Gastroesophageal sphincter (tissue), 4 donors: ENCODE measurements around the gene FBXL3. TPM values are rescaled to one million over a fixed set of nuclear protein-coding genes. Genes with fewer than 3 reads are reported as not detected.
"Not testable (repeated sequence)": the region's sequence is repeated elsewhere in the genome, so short reads cannot be mapped to it uniquely, and the experiment has no call there.

Experiments used
- ATAC-seq: fragments of 150-250 bp; one replicate; pipeline ENCODE4 v1.9.1; 2016; ENCODE audit warnings: mild to moderate bottlenecking, moderate library complexity
- H3K27ac ChIP-seq, 4 donors: fragments of 200-600 bp; sonication (generic) in 3 of 4; 1 replicate in 3 of 4; 2 replicates in 1 of 4; pipeline ENCODE4 v1.5.1; 2016 to 2019
- H3K27me3 ChIP-seq: fragments of 200-600 bp; sonication (generic); one replicate; pipeline ENCODE4 v1.5.1; 2019
- H3K36me3 ChIP-seq, 2 donors: fragments of 200-600 bp; sonication (generic); one replicate each; pipeline ENCODE4 v1.5.1; 2019; ENCODE audit warnings: control low read depth in 1 of 2
- H3K4me1 ChIP-seq, 3 donors: fragments of 200-600 bp; sonication (generic); 1 replicate in 2 of 3; 2 replicates in 1 of 3; pipeline ENCODE4 v1.5.1; 2016 to 2019; ENCODE audit warnings: control low read depth in 2 of 3
- H3K4me3 ChIP-seq, 2 donors: fragments of 200-600 bp; sonication (generic); one replicate each; pipeline ENCODE4 v1.5.1; 2019; ENCODE audit warnings: mild to moderate bottlenecking in 1 of 2, moderate library complexity in 1 of 2
- H3K9me3 ChIP-seq, 3 donors: fragments of 200-600 bp; sonication (generic); one replicate each; pipeline ENCODE4 v1.5.1; 2017 to 2019; ENCODE audit warnings: control low read depth in 2 of 3
- EP300 ChIP-seq: sonication (generic); formaldehyde crosslinking; IDR thresholded peaks from one replicate; pipeline ENCODE4 v1.6.1; 2017; ENCODE audit warnings: antibody characterized with exemption, mild to moderate bottlenecking
- POLR2A ChIP-seq, 2 donors: fragments of 450-650 bp; IDR thresholded peaks; one replicate each; pipeline ENCODE4 v1.6.1; 2017; ENCODE audit warnings: antibody characterized with exemption in 2 of 2, mild to moderate bottlenecking in 2 of 2, moderate library complexity in 1 of 2
- POLR2AphosphoS5 ChIP-seq: sonication (generic); formaldehyde crosslinking; IDR thresholded peaks from one replicate; pipeline ENCODE4 v1.6.1; 2017; ENCODE audit warnings: antibody characterized with exemption
- WGBS, 2 donors: methylation state at CpG; one replicate each; pipeline ENCODE4 v1.1.5; 2018; ENCODE audit warnings: low coverage in 1 of 2; 5-methylcytosine and 5-hydroxymethylcytosine counted together
- total RNA-seq, 4 donors: library from RNA; depleted of rRNA; stranded (reverse); fragments of >200 nt; gene quantifications; one replicate each; pipeline ENCODE4 v1.1.0, GENCODE V29; 2016
- TF ChIP-seq, protein P1 (sequence below), 4 experiments: fragments of 200-600 bp in 2 of 4; fragments of 450-650 bp in 2 of 4; sonication (generic) in 1 of 4; IDR thresholded peaks; one replicate each; pipeline ENCODE4 v1.5.1; 2017 to 2019; ENCODE audit warnings: antibody characterized with exemption in 4 of 4, mild to moderate bottlenecking in 2 of 4, moderate library complexity in 2 of 4

Gene FBXL3
- total RNA-seq, 4 donors from 2014 or later = 76.5 to 114 (median 87.0) TPM

DNA sequence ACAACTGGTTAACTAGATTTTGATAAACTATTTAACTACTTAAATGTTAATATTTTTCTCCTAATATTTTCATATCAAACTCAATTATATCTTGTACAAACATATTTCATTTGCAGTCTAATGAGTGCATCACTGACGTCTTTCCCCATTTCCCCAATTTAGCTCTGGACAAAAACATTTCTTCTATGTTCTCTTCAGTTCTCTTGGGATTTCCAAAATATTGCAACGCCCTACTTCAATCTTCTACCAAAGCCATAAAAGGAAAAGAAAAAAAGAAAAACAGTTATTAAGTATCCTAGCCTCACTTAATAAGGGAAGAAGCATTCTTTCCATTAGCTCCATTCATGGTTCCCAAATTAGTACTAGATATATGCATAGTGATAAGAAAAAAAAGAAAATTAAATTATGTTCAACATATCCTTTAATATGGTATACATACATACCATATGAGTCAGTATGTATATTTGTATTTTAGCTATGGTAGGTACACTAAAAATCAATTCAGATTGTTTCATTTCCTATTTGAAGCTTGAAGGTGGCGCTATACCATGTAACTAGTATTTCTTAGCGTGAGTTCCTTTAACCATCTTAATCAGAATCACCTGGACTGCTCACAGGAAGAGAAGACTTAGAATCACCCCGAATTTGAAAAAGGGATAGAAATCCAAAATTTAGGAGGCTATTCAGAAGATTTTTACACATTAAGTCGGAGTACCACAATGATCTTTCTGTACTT is 9.9 kb downstream of the FBXL3 start:
- H3K27me3 ChIP-seq = no peaks in the 10 kb centered on the region
- peak overlapping the region in 3 of 4 donors; percentile 43 to 65 (median 63) for H3K27ac ChIP-seq
- no peaks in the 10 kb centered on the region for H3K9me3 ChIP-seq
- WGBS, 2 donors = 83% methylated on average over 6 of the region's 6 CpGs
- H3K4me1 ChIP-seq = peaks cover 27 to 87% (median 28%) of the 10 kb centered on the region in 3 donors
- peaks cover 4 to 61% of the 10 kb centered on the region in 2 donors for H3K36me3 ChIP-seq
- TF ChIP-seq POLR2AphosphoS5 (no peak), EP300 (no peak), POLR2A (IDR thresholded peaks at IDR 0.05) (no peak)
- TF ChIP-seq, protein P1, sequence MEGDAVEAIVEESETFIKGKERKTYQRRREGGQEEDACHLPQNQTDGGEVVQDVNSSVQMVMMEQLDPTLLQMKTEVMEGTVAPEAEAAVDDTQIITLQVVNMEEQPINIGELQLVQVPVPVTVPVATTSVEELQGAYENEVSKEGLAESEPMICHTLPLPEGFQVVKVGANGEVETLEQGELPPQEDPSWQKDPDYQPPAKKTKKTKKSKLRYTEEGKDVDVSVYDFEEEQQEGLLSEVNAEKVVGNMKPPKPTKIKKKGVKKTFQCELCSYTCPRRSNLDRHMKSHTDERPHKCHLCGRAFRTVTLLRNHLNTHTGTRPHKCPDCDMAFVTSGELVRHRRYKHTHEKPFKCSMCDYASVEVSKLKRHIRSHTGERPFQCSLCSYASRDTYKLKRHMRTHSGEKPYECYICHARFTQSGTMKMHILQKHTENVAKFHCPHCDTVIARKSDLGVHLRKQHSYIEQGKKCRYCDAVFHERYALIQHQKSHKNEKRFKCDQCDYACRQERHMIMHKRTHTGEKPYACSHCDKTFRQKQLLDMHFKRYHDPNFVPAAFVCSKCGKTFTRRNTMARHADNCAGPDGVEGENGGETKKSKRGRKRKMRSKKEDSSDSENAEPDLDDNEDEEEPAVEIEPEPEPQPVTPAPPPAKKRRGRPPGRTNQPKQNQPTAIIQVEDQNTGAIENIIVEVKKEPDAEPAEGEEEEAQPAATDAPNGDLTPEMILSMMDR (IDR thresholded peaks at IDR 0.05) = no peak
- ATAC-seq = peak; percentile 60
- no peak overlapping the region for H3K4me3 ChIP-seq

DNA sequence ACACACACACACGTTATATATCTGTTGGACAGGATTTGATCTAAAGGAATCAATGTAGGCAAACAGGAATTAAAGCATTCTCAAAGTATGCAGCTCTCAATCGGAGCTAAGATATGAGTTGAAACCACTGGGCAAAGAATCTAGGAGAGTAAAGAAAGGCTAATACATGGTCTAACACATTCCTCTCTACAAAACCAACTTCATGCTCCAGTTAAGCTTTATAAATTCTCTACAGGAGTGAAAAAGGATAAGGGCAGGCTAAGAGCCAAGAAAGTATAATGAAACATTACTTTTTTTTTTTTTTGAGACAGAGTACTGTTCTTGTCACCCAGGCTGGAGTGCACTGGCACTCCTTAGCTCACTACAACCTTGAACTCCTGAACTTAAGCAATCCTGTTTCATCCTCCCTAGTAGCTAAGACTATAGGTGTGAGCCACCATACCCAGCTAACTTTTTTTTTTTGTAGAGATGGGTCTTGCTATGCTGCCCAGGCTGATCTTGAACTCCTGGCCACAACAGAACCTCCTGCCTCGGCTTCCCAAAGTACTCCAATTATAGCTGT is 10.6 kb downstream of the FBXL3 start:
- ATAC-seq = peak; percentile 36
- H3K27ac ChIP-seq = peak overlapping the region; percentile 43 to 65 (median 58)
- H3K36me3 ChIP-seq = peaks cover 4 to 68% of the 10 kb centered on the region in 2 donors

DNA sequence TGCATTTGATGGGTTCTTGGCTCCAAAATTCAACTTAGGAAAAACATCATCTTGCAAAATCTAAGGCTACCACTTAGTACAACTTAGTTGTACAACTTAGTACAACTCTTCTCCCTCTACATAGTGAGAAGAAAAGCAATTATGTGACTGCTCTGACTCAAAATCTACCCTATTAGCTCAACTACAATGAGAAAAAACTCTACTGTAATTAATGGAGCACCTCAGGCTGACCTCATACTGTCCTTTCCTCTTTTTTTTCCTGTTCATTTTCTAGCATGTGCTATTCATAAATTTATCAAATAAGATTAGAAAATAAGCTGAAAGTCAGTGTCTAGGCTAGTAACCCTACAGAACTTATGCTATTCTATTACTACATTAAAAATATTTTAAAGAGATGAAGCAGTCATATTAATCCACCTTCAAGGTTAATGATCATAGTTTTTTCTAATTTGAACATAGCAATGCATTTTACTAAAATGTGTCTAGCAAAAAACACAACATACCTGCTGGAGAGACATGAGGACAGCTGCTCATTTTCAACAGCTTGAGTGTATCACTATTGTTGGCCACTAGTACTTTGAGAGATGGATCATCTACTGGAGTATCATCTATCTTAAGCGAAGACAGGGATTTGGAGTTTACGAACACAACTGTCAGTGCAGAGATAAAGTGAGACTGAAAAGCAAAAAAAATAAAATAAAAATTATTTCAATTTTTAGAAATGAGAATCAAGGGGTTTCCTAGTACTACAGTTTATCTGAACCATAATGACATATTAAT is 11.9 kb downstream of the FBXL3 start:
- 60 to 79% methylated on average over 2 of the region's 2 CpGs for WGBS, 2 donors
- Histone ChIP-seq H3K27me3 (no peaks in the 10 kb centered on the region), H3K9me3 (no peaks in the 10 kb centered on the region), H3K4me1 (peaks cover 16 to 67% (median 16%) of the 10 kb centered on the region in 3 donors), H3K4me3 (no peak overlapping the region), H3K27ac (peak overlapping the region in 2 of 4 donors; percentile 27 to 65), H3K36me3 (peaks cover 4 to 80% of the 10 kb centered on the region in 2 donors)
- TF ChIP-seq POLR2A (IDR thresholded peaks at IDR 0.05) (no peak), EP300 (no peak), POLR2AphosphoS5 (no peak)
- TF ChIP-seq, protein P1 (IDR thresholded peaks at IDR 0.05) = no peak
- ATAC-seq = no peak

More for the DNA sequence above, 10.6 kb downstream of the FBXL3 start:
- TF ChIP-seq POLR2A (IDR thresholded peaks at IDR 0.05) (no peak), EP300 (no peak), POLR2AphosphoS5 (no peak)
- TF ChIP-seq, protein P1 (IDR thresholded peaks at IDR 0.05) = no peak
- Histone ChIP-seq H3K27me3 (no peaks in the 10 kb centered on the region), H3K4me3 (no peak overlapping the region), H3K4me1 (peaks cover 22 to 80% (median 23%) of the 10 kb centered on the region in 3 donors), H3K9me3 (no peaks in the 10 kb centered on the region)
- 53 to 66% methylated on average over 3 of the region's 3 CpGs for WGBS, 2 donors

DNA sequence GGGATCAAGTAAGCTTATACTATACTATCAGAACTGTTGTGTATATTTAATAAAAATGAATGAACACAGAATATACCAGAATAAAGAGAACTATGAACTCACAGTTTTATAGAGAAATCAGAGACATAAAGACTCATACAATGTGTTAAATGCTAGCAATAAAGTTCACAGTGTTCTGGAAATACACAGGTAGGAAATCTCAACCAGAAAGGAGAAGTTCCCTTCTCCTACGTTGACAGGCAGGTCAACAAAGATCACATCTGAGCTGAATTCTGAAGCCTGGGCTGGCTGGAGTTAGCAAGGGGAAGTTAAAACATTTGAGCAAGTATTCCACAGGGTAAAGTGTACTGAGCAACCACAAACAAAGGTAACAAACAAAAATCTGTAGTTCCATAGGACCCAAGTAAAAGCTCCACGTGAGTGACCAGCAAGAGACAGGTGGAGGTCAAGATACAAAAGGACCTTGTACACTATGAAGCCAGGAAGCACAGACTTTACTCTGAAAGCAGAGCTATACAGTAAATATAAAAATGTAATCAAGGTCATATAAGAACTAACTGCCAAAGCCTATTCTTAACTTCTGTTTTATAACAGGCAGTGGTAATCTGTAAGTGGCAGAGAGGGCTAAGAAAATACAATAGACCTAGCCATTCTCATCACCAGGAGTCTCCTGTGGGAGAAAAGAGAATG is 13.0 kb downstream of the FBXL3 start:
- H3K4me1 ChIP-seq = peaks cover 6 to 61% (median 12%) of the 10 kb centered on the region in 3 donors
- no peaks in the 10 kb centered on the region for H3K9me3 ChIP-seq
- no peak overlapping the region for H3K4me3 ChIP-seq
- ATAC-seq = no peak
- H3K27ac ChIP-seq = peak overlapping the region in 1 of 4 donors; percentile 5
- H3K27me3 ChIP-seq = no peaks in the 10 kb centered on the region
- 77 to 83% methylated on average over 2 of the region's 2 CpGs for WGBS, 2 donors
- TF ChIP-seq POLR2A (IDR thresholded peaks at IDR 0.05) (no peak), POLR2AphosphoS5 (no peak), EP300 (no peak)
- TF ChIP-seq, protein P1 (IDR thresholded peaks at IDR 0.05) = no peak
- peaks cover 4 to 91% of the 10 kb centered on the region in 2 donors for H3K36me3 ChIP-seq

DNA sequence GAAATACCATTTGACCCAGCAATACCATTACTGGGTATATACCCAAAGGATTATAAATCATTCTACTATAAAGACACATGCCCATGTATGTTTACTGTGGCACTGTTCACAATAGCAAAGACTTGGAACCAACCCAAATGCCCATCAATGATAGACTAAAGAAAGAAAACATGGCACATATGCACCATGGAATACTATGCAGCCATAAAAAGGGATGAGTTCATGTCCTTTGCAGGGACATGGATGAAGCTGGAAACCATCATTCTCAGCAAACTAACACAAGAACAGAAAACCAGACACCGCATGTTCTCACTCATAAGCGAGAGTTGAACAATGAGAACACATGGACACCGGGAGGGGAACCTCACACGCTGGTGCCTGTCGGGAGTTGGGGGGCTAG is 17.2 kb downstream of the FBXL3 start:
- Histone ChIP-seq H3K4me1 (peaks cover 0 to 65% (median 0%) of the 10 kb centered on the region in 3 donors), H3K36me3 (peaks cover 3 to 79% of the 10 kb centered on the region in 2 donors)
- H3K27me3 ChIP-seq, ATAC-seq, H3K27ac ChIP-seq, H3K4me3 ChIP-seq, H3K9me3 ChIP-seq: not testable (repeated sequence)
- 93 to 100% methylated on average over 3 of the region's 5 CpGs for WGBS, 2 donors
